ENCODE measurements around the gene AGAP9.
"Not testable (repeated sequence)": the region's sequence is repeated elsewhere in the genome, so short reads cannot be mapped to it uniquely, and the experiment has no call there.

The AGAP9 gene

DNA sequence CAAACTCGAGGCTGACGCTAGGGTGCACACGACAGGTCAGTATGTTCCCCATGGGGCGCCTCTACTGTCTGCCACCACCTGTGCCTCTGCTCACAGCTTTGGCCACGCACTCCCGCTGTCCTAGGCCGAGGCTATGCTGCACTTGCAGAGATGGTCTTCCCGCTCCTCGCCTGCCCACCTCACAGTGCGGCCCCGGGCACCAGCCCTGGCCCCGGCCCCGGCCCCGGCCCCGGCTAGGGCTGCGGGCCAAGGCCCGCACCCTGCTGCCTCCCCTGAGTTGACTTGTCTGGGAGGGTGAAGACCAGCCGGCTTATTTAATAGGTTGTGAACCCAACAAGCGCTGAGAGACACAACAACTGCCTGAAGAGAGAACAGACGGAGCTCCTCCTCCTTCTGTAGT lies at the start of gene AGAP9:
Gene AGAP9 (minus strand): TSS at position 164 of the 400 bp plus-strand sequence. CDS start 112 bp downstream, at position 52.
- not testable (repeated sequence) for DNase-seq

DNA sequence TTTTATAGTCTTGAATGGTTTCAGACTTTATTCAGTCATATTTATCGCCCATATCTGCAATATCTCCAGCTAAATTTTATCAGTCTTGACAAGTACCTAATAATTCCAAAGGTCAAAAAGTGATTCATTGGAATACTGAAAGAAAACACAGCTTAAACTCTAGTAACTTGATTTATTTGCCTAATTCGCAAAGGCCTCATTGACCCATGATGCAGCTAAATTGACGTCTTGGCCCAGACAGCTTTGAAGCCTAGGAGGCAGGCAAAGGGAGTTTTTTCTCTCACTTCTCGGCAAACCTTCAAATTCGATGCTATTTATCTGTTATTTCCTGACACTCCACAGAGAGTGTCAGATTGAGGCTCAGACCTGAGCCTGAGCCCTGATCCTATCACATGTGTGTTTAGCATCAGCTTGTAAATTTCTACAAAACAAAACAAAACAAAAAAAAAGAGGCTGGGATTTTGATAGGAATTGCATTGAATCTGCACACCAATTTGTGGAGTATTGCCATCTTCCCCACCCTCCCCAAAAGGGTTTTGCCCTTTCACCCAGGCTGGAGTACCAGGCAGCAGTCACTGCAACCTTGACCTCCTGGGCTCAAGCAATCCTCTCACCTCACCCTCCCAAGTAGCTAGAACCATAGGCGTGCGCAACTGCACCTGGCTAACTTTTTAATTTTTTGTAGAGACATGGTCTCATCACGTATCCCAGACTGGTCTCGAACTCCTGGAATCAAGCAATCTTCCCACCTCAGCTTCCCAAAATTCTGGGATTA lies 47.9 kb upstream of the AGAP9 start:
- not testable (repeated sequence) for DNase-seq

DNA sequence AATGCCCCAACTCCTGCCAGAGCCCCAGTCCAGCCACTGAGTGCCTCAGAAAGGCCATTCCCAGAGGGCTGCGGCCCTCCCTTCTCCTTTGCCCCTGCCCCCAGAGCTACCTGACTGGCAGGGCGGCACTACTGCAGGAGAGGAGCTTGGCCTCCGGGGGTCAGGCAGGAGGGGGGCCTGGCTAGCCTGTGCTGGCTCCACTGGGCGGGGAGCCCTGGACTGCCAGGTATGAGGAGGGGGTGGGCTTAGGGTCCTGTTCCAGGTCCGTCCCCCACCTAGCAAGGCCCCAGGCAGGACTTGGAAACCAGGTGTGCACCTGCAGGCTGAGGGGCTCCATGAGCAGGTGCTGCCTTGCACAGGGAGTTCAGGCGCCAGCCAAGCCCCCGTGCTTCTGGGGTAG lies 43.3 kb upstream of the AGAP9 start:
- not testable (repeated sequence) for DNase-seq

DNA sequence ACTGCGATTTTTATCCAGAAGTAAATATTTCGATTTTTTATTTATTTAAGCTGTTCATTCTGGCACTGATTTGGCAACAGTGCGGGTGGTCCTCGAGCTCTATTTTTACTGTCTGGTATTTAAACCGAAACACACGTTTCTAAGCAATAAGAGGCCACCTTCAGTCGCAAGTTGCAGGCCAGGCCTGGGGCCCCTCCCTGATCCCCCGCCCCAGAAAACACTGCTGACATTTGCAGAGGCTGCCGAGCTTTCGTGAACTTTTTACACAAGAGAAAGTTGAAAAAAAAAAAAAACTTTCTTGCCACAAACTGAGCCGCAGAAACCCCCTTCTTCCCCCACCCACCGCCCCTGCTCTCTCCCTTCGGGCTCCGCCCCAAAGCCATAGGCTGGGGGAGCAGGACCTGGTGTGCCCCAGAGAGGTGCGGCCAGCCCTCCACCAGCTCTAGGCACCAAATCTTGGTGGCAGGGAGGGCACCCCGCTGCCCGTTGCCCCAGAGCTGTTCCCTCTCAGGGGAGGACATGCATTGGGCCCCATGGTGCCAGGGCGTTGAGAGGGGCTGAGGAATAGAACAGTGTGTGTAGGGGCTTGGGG lies 42.8 kb upstream of the AGAP9 start:
- not testable (repeated sequence) for DNase-seq

DNA sequence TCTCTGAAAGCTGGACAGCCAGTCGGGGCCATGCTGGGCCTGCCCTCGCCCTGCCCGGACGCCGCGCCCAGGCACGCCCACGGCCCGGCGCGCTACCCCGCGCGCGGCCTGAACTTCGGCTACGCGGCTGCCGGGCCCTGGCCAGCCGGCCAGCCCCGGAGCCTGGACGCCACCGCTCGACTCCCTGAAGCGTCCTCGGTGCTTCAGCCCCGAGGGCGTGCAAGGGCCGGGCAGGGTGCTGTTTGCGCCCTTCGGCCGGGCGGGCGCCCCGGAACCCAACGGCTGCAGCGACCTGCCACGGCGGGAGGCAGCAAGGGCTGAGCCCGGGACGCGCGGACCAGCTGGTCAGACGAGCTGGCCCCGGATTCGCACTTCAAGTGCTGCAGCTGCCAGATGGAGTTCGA lies 42.1 kb upstream of the AGAP9 start:
- DNase-seq, result not testable (repeated sequence)

DNA sequence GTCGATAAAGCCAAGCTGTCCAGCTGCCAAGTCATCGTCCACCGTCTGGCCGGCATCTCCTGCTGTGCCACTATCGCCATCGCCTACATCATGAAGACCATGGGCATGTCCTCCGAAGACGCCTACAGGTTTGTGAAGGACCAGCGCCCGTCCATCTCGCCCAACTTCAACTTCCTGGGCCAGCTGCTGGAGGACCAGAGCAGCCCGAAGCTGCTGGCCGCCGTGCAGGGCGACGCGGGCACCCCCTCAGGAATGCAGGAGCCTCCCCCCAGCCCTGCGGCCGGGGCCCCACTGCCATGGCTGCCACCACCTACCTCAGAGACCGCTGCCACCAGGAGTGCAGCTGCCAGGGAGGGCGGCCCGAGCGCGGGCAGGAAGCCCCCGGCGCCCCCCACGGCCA lies 41.5 kb upstream of the AGAP9 start:
- DNase-seq, result not testable (repeated sequence)

DNA sequence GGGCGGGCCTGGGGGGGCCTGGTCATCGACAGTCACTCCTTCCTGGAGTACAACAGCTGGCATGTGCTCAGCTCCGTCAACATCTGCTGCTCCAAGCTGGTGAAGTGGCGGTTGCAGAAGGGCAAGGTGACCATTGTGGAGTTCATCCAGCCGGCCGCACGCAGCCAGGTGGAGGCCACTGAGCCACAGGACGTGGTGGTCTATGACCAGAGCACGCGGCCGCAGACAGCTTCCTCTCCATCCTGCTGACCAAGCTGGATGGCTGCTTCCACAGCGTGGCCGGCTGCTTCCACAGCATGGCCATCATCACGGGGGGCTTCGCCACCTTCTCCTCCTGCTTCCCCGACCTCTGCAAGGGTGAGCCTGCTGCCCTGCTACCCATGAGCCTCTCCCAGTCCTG lies 40.9 kb upstream of the AGAP9 start:
- DNase-seq, result not testable (repeated sequence)

DNA sequence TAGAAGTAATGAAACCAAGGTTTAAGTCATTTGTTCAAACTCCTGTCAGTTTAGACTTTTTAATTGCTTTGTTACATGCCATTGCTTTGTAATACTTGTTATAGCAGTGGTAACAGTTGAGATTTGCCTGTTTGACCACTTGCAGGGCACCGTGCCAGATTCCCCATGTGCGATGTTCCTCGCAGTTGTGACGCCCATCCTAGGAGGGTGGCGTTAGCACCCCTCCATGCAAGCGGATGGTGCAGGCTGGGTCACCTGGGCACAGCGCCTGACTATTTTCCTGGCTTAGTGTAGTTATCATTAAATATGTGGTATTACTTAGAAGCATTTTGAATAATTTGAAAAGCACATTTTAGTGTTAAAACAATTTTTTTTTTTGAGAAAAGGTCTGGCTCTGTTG lies 37.0 kb upstream of the AGAP9 start:
- DNase-seq, result not testable (repeated sequence)

DNA sequence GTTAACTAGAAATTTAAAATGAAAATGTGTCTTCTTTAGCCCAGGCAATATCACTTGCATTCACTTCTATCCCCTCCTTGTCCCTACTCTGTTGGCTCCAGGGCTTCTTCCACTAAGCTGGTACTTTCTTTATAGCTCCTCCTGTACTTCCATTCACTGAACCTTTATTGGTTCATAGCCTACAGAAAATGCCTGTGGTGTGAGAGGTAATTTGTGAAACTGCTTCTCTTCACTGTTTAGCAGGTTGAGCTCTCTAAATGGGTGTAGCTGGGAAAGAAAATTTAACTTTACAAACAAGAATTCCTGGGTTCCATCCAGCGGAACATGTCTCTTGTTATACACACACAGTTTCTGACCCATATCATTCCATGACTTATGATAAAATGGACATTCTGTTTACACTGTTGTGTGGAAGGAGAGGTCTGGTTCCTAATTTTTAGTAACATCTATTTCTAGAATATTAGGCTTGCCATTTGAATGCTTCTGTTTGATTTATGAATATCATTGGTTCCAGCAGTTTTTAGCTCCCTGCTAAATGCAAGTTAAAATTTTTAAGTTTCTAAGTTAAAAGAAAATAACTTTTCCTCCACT lies 36.4 kb upstream of the AGAP9 start:
- DNase-seq, result not testable (repeated sequence)

DNA sequence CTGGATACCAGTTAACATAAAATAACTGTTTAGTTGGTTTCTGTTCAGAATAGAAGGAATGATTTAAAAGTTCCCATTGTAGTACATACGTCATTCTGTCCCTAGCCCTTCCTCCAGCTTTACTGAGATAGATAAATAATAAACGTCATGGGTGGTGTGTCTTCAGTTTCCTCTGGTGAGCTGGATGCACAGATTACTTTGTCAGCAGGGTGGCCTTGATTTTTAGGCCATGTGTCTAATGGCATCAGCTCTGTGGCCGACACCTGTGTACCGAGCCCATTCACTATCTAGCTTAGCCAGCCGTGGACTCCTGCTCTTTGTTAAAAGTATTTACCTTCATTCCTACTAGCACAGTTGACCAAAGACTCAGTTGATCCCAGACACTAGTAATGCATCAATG lies 34.7 kb upstream of the AGAP9 start:
- not testable (repeated sequence) for DNase-seq

DNA sequence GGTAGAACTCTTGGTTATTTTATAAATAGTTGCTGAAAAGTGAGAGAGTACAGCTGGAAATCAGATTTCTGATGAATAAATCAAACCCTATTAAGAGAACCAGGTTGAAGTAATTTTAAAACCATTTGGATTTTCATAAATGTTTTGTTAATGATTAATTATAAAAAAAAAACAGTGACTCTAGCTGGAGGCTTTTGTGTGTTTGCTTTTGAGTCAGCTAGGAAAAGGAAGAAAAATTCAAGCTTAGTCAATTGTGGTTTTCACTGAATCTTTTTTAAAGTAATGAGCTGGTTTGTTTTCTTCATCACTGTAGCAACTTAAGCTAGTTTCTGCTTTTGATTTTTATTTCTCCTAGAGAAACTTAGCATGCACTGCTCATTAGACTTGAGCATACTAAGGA lies 34.2 kb upstream of the AGAP9 start:
- DNase-seq, result not testable (repeated sequence)

DNA sequence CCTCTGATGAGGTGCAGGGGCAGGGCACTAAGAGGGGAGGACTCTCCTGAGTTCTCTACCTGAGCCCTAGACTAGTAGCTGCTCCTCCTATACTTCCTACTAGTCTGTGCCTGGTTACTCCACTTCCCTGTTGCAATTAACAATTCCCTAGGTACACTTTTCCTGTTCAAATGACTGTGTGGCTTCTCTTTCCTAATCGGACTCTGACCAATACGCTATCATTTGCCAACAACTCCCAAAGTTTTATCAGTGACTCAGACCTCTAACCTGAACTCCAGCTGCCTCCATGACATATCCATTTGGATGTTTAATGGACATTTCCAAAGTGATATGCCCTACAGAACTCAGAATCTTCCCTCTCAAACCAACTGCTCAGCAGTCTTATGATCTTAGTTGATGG lies 31.9 kb upstream of the AGAP9 start:
- DNase-seq, result not testable (repeated sequence)

DNA sequence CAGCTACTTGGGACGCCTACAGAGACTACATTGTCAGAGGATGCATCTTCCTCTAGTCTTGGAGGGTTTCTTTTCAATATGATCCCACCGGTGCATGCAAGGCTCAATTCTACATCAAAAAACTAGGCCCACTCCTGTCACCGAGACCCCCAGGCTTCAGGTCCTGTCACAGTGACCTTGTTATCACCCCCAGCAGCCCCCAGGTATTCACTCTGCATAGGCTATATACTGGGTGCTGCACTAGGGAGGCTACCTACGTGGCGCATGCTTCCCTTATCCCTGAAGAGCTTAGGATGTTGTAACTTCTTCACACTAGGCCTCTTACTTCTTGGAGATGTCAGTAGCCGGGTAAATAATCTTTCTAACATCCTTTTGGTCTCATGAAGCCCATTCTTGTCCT lies 31.1 kb upstream of the AGAP9 start:
- DNase-seq, result not testable (repeated sequence)

DNA sequence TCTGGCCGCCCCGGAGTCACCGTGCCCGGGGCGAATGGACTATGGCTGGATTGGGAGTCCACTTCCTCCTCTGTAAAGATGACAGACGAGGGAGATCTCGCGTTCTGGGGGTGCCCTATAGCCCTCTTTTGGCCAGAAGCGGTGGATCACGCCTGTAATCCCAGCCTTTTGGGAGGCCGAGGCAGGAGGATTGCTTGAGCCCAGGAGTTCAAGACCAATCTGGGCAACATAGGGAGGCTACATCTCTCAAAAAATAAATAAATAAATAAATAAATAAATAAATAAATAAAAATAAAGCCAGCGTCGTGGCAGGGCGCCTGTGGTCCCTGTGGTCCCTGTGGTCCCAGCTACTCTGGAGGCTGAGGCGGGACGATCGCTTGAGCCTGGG lies 30.4 kb upstream of the AGAP9 start:
- not testable (repeated sequence) for DNase-seq

DNA sequence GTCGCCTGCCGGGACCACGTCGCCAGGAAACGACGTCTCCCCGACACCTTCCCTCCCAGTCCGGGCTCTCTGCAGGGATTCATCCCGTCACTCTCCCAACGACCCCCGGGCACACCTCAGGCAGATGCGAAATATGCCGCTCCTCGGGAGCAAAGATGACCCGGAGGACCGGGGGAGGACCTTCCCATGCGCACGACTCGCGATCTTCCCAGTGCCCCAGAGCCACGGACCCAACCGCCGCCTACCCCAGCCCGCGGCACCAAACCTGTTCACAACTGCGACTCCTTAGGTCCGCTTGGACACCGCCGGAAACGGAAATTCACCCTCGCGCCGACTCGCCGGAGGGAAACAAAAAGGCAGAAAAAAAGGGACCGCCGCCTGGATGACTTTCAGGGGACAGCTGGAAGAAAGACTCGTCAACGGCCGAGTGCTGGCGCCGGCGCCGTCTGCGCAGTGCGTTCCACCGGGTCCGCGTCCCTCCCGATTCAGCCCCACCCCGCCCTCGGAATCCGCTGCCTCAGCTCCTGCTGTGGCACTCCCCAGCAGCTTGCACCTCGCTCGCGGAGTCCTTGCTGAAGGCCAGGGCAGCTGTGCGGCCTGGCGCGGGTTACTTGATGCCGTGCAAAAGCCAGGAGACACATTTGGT lies 29.9 kb upstream of the AGAP9 start:
- peak; percentile 76 for DNase-seq

DNA sequence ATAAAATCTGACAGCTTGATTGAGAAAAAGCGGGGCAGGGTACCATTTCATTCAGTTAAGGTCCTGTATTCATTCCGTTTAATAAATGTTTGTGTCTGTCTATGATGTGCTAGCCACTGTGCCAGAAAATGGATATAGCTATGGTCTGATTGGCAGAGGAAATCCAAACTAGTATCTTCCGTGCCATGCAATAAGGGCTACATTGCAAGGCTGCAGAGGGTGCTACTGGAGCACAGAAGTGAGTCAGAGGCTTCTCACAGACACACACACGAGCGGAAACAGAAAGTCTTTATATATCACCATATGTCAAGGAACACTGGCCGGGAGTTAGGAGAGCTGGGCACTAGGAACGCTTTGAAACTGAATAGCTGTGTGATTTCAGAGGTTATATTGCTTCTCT lies 29.3 kb upstream of the AGAP9 start:
- DNase-seq, result peak; percentile 54

DNA sequence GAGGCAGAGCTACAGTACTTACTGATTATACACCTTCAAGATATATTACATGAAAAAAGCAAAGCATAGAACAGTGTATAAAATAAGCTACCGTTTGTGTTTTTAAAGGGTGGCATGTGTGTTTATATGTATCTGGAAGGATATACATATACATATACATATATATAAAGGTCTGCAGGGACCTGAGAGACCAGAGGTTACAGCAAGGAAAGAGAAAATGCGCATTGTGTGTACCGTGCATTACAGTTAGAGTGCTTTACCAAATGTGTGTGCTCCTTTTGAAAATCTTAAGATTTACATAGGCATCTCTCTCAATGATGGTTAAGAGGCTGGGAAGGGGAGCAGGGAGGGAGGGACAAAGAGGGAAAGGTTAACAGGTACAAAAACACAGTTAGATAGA lies 23.8 kb upstream of the AGAP9 start:
- not testable (repeated sequence) for DNase-seq

DNA sequence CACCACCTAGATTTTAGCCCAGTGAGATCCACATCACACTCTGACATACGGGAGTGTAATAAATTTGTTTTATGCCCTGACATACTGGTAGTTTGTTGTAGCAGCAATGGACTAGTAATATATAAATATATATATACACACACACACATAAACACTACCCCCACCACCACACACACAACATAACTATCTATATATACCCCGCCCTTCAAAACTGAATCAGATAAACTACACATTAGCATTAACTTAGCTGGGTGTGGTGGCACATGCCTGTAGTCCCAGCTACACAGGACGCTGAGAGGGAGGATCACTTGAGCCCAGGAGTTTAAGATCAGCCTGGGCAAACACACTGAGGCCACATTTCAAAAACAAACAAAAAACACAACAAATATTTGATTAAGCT lies 13.0 kb upstream of the AGAP9 start:
- not testable (repeated sequence) for DNase-seq

DNA sequence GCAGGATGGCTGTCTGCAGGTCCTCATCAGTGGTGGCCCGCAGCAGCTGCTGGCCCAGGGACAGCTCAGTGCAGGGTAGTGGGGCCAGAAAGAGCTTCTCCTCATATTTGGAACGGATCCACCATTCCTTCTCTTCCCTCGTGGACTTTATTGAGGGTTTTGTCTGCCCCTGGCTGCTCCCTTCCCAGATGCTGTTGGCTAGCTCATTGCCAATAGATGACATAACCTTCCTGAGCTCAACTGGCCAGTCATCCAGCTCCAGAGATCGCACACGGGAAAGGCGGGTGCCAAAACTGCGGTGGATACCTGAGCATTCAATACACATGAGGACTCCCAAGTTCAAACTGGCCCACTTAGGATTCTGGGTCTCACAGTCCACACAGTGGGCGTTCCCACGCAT lies 21.1 kb downstream of the AGAP9 start:
- not testable (repeated sequence) for DNase-seq

DNA sequence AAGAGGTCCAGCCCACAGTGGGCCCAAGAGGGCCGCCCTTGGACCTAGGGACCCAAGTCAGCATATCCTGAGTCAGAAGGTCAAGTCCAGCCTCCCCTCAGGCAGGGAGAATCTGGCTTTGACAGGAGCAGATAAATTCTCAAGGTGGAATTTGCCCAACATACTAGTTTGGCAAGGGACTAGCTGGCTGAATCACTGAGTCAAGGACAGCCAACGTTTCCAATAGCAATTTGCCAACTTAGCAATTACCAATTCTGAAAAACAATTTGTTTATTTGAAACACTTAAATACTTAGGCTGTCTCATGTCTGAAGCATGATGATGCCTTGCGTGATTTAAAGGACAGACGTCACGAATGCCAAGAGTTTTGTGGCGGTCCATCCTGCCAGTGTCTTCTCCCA lies 29.2 kb downstream of the AGAP9 start:
- not testable (repeated sequence) for DNase-seq

DNA sequence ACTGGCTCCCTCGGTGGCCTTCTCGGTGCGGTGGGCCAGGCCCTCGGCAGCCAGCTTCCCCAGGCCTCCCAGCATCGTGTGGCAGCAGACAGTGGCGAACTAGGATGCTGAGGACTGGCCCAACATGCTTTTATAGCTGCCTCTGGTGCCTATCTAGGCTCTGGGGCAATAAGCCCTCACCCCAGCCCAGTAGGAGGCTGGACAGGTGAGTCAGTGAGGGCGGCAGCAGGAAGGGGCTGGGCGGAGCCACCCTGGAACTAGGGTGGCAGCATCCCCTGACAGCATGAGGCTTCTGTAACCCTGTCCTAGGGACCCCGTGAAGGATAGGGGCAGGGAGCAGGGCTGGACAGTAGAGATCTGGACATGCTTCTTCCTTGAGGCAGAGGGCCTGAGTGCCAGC lies 31.8 kb downstream of the AGAP9 start, which contains the start of gene FAM25G:
Gene FAM25G (minus strand): TSS at position 101 of the 400 bp plus-strand sequence. CDS start 26 bp downstream, at position 75.
- DNase-seq, result not testable (repeated sequence)

DNA sequence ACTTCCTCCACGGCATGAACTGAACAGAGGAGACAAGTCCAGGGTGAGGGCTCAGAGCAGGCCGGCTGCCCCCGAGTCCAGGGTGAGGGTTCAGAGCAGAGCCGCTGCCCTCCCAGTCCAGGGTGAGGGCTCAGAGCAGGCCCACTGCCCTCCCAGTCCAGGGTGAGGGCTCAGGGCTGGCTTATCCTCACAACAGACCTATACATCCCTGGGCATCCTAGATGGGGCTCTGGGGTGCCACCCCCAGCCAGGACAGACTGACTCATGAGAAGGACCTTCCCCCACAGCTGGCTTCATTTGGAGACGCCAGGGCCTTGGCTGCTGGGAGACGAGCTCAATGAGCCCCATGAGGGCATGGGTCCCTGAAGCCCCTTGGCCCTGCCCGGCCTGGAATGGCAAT lies 33.8 kb downstream of the AGAP9 start:
- DNase-seq, result not testable (repeated sequence)

DNA sequence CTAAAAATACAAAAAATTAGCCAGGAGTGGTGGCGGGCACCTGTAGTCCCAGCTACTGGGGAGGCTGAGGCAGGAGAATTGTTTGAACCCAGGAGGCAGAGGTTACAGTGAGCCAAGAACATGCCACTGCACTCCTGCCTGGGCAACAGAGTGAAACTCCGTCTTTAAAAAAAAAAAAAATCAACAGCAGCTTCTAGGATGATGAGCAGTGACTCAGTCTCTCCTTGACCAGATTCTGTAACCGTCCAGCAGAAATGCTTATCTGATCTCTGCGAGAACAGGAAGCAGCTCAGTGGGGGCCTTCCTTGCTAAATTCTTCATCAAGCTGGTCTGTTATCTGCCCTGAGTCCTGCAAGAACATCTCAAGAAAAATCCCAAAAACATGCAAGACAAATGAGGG lies 37.5 kb downstream of the AGAP9 start:
- not testable (repeated sequence) for DNase-seq
